Measurements from ENCODE around the gene SLAMF7.

DNA sequence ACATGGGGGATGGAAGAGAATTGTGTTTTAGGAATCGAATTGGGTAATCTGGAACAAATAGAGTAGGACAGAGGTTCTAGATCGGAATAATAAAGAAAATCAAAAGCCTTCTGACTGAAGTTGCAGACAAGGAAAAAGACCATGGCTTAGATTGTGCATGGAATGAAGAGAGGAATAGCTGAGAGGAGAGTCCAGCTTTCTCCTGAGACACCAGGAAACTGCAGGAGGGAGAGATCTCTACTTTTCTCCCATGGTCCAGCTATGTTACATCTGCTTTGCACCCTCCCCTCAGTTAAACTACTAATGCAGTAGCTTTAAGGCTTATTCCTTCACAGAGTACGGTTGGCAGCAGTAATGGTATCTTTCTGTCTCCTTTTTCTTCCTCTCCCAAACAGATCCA lies 13.4 kb downstream of the SLAMF7 start:
- no peak for TF ChIP-seq YY1 (IDR thresholded peaks at IDR 0.05)
- TF ChIP-seq, protein P1, sequence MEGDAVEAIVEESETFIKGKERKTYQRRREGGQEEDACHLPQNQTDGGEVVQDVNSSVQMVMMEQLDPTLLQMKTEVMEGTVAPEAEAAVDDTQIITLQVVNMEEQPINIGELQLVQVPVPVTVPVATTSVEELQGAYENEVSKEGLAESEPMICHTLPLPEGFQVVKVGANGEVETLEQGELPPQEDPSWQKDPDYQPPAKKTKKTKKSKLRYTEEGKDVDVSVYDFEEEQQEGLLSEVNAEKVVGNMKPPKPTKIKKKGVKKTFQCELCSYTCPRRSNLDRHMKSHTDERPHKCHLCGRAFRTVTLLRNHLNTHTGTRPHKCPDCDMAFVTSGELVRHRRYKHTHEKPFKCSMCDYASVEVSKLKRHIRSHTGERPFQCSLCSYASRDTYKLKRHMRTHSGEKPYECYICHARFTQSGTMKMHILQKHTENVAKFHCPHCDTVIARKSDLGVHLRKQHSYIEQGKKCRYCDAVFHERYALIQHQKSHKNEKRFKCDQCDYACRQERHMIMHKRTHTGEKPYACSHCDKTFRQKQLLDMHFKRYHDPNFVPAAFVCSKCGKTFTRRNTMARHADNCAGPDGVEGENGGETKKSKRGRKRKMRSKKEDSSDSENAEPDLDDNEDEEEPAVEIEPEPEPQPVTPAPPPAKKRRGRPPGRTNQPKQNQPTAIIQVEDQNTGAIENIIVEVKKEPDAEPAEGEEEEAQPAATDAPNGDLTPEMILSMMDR (IDR thresholded peaks at IDR 0.05; ENCODE audit: low read depth, low read length, missing input control): no peak
- TF ChIP-seq, protein P2, sequence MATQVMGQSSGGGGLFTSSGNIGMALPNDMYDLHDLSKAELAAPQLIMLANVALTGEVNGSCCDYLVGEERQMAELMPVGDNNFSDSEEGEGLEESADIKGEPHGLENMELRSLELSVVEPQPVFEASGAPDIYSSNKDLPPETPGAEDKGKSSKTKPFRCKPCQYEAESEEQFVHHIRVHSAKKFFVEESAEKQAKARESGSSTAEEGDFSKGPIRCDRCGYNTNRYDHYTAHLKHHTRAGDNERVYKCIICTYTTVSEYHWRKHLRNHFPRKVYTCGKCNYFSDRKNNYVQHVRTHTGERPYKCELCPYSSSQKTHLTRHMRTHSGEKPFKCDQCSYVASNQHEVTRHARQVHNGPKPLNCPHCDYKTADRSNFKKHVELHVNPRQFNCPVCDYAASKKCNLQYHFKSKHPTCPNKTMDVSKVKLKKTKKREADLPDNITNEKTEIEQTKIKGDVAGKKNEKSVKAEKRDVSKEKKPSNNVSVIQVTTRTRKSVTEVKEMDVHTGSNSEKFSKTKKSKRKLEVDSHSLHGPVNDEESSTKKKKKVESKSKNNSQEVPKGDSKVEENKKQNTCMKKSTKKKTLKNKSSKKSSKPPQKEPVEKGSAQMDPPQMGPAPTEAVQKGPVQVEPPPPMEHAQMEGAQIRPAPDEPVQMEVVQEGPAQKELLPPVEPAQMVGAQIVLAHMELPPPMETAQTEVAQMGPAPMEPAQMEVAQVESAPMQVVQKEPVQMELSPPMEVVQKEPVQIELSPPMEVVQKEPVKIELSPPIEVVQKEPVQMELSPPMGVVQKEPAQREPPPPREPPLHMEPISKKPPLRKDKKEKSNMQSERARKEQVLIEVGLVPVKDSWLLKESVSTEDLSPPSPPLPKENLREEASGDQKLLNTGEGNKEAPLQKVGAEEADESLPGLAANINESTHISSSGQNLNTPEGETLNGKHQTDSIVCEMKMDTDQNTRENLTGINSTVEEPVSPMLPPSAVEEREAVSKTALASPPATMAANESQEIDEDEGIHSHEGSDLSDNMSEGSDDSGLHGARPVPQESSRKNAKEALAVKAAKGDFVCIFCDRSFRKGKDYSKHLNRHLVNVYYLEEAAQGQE (IDR thresholded peaks at IDR 0.05): no peak
- TF ChIP-seq, protein P3, sequence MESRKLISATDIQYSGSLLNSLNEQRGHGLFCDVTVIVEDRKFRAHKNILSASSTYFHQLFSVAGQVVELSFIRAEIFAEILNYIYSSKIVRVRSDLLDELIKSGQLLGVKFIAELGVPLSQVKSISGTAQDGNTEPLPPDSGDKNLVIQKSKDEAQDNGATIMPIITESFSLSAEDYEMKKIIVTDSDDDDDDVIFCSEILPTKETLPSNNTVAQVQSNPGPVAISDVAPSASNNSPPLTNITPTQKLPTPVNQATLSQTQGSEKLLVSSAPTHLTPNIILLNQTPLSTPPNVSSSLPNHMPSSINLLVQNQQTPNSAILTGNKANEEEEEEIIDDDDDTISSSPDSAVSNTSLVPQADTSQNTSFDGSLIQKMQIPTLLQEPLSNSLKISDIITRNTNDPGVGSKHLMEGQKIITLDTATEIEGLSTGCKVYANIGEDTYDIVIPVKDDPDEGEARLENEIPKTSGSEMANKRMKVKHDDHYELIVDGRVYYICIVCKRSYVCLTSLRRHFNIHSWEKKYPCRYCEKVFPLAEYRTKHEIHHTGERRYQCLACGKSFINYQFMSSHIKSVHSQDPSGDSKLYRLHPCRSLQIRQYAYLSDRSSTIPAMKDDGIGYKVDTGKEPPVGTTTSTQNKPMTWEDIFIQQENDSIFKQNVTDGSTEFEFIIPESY (IDR thresholded peaks at IDR 0.05): no peak

All from liver (tissue), 2 donors.